LNCaP clone FGC (cell line): Measurements from ENCODE around the gene STK32B.

ENCODE experiments used
- DNase-seq: peaks from one replicate; pipeline ENCODE4 v3.0.0-alpha.2; 2011; ENCODE audit warnings: low read depth
- H3K4me3 ChIP-seq: 2 replicates; pipeline ENCODE4 v1.5.1; 2011; ENCODE audit warnings: mild to moderate bottlenecking, low read depth, low read length, control low read depth
- TF ChIP-seq, protein P1 (sequence below): IDR thresholded peaks from 2 replicates; pipeline ENCODE4 v1.5.1; 2012; ENCODE audit warnings: mild to moderate bottlenecking; ENCODE audit not compliant: control insufficient read depth, insufficient read depth; ENCODE audit errors: extremely low read depth

The STK32B gene

DNA sequence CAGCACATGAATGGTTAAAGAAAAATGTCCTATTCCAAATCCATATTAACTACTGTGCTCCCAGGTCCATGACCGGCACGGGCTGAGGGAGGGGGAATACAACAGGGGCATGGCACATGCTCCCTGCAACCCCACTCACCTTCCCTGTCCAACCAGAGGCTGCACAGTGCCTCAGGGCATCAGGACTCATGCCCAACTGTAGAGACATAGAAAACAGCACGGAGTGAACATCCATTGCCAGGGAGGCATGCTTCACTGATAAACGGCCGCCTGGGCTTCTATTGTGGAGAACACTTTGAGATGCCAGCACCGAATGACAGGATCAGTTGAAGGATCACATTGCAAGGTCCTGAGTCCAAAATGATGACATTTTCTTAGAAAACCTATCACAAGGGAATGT is 140.6 kb downstream of the STK32B start:
- TF ChIP-seq, protein P1, sequence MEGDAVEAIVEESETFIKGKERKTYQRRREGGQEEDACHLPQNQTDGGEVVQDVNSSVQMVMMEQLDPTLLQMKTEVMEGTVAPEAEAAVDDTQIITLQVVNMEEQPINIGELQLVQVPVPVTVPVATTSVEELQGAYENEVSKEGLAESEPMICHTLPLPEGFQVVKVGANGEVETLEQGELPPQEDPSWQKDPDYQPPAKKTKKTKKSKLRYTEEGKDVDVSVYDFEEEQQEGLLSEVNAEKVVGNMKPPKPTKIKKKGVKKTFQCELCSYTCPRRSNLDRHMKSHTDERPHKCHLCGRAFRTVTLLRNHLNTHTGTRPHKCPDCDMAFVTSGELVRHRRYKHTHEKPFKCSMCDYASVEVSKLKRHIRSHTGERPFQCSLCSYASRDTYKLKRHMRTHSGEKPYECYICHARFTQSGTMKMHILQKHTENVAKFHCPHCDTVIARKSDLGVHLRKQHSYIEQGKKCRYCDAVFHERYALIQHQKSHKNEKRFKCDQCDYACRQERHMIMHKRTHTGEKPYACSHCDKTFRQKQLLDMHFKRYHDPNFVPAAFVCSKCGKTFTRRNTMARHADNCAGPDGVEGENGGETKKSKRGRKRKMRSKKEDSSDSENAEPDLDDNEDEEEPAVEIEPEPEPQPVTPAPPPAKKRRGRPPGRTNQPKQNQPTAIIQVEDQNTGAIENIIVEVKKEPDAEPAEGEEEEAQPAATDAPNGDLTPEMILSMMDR: no peak
- no peak overlapping the region for H3K4me3 ChIP-seq
- DNase-seq: no peak

DNA sequence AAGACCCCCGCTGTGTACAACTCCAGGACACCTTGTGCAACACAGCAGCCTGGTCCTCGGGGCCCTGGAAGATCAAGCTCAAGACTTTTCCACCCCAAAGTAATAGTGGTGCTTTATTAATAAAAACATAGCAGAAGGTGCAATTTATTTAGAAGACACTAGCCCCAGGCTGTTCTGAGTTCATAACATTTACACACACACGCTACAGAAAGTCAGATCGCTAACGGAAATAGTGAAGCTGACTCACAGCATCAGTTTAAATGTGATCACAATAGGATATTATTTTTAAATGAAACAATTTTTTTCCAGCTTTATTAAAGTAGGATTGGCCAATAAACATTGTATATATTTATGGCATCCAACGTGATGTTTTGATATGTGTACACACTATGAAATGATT is 141.0 kb downstream of the STK32B start:
- TF ChIP-seq, protein P1: no peak

GRCh38 chr4:5192678-5193077 is 141.4 kb downstream of the STK32B start:
- no peak for DNase-seq
- TF ChIP-seq, protein P1: no peak
- H3K4me3 ChIP-seq: no peak overlapping the region

More for the DNA sequence above, 141.0 kb downstream of the STK32B start:
- no peak overlapping the region for H3K4me3 ChIP-seq
- DNase-seq: no peak

- no peak overlapping the region for H3K4me3 ChIP-seq
- TF ChIP-seq, protein P1: no peak
- DNase-seq: no peak
These were observed 147.6 kb downstream of the STK32B start for GRCh38 chr4:5198656-5199541.

DNA sequence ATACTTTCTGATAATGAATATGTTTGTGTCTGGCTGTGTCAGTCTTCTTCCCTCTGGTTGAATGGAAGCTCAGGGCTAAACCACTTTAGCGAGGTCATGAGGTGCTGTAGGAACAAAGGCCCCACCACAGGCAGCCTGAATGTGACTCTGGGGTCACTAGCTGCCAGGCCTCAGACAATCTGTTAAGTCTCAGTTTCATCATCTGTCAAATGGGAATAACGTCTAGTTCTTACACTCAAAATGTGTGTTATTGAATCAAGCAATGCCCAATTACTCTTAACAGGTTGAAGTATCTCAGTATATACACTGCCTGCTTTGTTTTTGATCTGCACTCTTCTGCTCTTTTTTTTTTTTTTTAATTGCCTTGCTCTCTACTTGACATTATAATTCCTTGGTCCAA is 148.6 kb downstream of the STK32B start:
- no peak for DNase-seq
- no peak overlapping the region for H3K4me3 ChIP-seq
- TF ChIP-seq, protein P1: no peak

GRCh38 chr4:5200513-5200912 is 149.2 kb downstream of the STK32B start:
- DNase-seq: no peak
- TF ChIP-seq, protein P1: no peak
- H3K4me3 ChIP-seq: no peak overlapping the region
